HepG2 (cell line): ENCODE results near the gene CTDP1.

Source experiments
- FOXJ3 ChIP-seq: sonication (generic); formaldehyde crosslinking; IDR thresholded peaks from 2 replicates; pipeline ENCODE4 v1.4.0; 2020; ENCODE audit warnings: missing genetic modification reagents, mild to moderate bottlenecking, borderline replicate concordance
- HDAC1 ChIP-seq: sonication (generic); formaldehyde crosslinking; IDR thresholded peaks from 2 replicates; pipeline ENCODE4 v1.5.1; 2020; ENCODE audit warnings: mild to moderate bottlenecking, missing genetic modification reagents
- HMGA1 ChIP-seq: sonication (generic); formaldehyde crosslinking; conservative IDR thresholded peaks from 2 replicates; pipeline ENCODE4 v1.4.0; 2020; ENCODE audit warnings: missing genetic modification reagents
- JUN ChIP-seq: sonication (generic); formaldehyde crosslinking; IDR thresholded peaks from 2 replicates; pipeline ENCODE4 v1.4.0; 2020; ENCODE audit warnings: mild to moderate bottlenecking, missing genetic modification reagents
- POLR2A ChIP-seq, 2 experiments: IDR thresholded peaks; 2 replicates each; pipeline ENCODE4 v1.6.1; 2011; ENCODE audit warnings: low read depth in 2 of 2, low read length in 2 of 2, mild to moderate bottlenecking in 1 of 2, moderate library complexity in 1 of 2; ENCODE audit not compliant: insufficient read depth in 1 of 2
- ZNF10 ChIP-seq: sonication (generic); formaldehyde crosslinking; IDR thresholded peaks from 2 replicates; pipeline ENCODE4 v1.4.0; 2020; ENCODE audit warnings: mild to moderate bottlenecking, low read depth, missing genetic modification reagents, borderline replicate concordance
- ZNF331 ChIP-seq: sonication (generic); formaldehyde crosslinking; IDR thresholded peaks from 2 replicates; pipeline ENCODE4 v1.4.0; 2020; ENCODE audit warnings: missing genetic modification reagents
- ZNF468 ChIP-seq: sonication (generic); formaldehyde crosslinking; IDR thresholded peaks from 2 replicates; pipeline ENCODE4 v1.8.0; 2022; ENCODE audit warnings: mild to moderate bottlenecking, moderate library complexity, missing genetic modification reagents
- TF ChIP-seq, protein P1 (sequence below): sonication (generic); formaldehyde crosslinking; conservative IDR thresholded peaks from 2 replicates; pipeline ENCODE4 v1.8.0; 2022; ENCODE audit warnings: mild to moderate bottlenecking, moderate library complexity, missing genetic modification reagents
- TF ChIP-seq, protein P2 (sequence below): sonication (generic); formaldehyde crosslinking; IDR thresholded peaks from 2 replicates; pipeline ENCODE4 v1.4.0; 2020; ENCODE audit warnings: mild to moderate bottlenecking, missing genetic modification reagents
- TF ChIP-seq, protein P3 (sequence below): sonication (generic); formaldehyde crosslinking; IDR thresholded peaks from 2 replicates; pipeline ENCODE4 v1.5.0; 2020; ENCODE audit warnings: mild to moderate bottlenecking, missing genetic modification reagents, moderate library complexity
- TF ChIP-seq, protein P4 (sequence below): fragments of 450-650 bp; IDR thresholded peaks from 2 replicates; pipeline ENCODE4 v1.6.1; 2016
- TF ChIP-seq, protein P5 (sequence below): IDR thresholded peaks from 2 replicates; pipeline ENCODE4 v1.6.1; 2016

DNA sequence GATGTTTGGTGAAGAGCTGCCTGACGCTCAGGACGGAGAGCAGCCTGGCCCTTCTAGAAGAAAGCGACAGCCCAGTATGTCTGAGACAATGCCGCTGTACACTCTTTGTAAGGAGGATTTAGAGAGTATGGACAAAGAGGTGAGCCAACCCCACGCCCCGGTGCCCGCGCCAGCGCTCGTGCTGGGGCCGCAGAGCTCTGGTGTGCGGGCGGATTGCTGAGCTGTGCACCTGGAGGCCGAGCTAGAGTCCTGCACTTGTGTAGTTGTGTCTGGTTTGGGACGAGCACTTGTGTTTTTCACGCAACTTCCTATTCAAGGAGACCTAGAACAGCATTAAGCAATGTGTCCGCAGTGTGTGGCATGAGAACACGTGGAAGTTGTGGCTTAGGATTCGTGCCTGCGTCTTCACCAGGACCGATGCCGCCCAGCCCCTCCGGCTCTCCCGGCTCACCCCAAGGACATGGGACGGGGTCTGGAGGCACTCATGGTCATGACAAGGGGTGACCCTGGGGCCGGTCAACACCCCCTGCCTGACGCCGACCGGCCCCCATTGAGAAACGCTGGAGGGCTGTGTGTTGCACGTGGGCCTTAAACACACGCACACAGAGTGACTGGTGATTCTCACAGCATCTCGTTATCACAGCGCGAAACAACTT lies 49.5 kb downstream of the CTDP1 start:
- TF ChIP-seq, protein P1, sequence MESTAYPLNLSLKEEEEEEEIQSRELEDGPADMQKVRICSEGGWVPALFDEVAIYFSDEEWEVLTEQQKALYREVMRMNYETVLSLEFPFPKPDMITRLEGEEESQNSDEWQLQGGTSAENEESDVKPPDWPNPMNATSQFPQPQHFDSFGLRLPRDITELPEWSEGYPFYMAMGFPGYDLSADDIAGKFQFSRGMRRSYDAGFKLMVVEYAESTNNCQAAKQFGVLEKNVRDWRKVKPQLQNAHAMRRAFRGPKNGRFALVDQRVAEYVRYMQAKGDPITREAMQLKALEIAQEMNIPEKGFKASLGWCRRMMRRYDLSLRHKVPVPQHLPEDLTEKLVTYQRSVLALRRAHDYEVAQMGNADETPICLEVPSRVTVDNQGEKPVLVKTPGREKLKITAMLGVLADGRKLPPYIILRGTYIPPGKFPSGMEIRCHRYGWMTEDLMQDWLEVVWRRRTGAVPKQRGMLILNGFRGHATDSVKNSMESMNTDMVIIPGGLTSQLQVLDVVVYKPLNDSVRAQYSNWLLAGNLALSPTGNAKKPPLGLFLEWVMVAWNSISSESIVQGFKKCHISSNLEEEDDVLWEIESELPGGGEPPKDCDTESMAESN (CRISPR knock-in tag): no peak
- TF ChIP-seq POLR2A (IDR thresholded peaks at IDR 0.05; ENCODE audit: insufficient read depth in 1 of 2, low read depth in 2 of 2, low read length in 2 of 2) (no peak), ZNF331 (CRISPR knock-in tag) (no peak), ZNF10 (CRISPR knock-in tag) (no peak), ZNF468 (CRISPR knock-in tag) (no peak), HDAC1 (no peak), HMGA1 (CRISPR knock-in tag) (no peak), FOXJ3 (CRISPR knock-in tag) (no peak), JUN (CRISPR knock-in tag) (no peak)
- TF ChIP-seq, protein P2, sequence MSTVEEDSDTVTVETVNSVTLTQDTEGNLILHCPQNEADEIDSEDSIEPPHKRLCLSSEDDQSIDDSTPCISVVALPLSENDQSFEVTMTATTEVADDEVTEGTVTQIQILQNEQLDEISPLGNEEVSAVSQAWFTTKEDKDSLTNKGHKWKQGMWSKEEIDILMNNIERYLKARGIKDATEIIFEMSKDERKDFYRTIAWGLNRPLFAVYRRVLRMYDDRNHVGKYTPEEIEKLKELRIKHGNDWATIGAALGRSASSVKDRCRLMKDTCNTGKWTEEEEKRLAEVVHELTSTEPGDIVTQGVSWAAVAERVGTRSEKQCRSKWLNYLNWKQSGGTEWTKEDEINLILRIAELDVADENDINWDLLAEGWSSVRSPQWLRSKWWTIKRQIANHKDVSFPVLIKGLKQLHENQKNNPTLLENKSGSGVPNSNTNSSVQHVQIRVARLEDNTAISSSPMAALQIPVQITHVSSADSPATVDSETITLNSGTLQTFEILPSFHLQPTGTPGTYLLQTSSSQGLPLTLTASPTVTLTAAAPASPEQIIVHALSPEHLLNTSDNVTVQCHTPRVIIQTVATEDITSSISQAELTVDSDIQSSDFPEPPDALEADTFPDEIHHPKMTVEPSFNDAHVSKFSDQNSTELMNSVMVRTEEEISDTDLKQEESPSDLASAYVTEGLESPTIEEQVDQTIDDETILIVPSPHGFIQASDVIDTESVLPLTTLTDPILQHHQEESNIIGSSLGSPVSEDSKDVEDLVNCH: no peak
- TF ChIP-seq, protein P3, sequence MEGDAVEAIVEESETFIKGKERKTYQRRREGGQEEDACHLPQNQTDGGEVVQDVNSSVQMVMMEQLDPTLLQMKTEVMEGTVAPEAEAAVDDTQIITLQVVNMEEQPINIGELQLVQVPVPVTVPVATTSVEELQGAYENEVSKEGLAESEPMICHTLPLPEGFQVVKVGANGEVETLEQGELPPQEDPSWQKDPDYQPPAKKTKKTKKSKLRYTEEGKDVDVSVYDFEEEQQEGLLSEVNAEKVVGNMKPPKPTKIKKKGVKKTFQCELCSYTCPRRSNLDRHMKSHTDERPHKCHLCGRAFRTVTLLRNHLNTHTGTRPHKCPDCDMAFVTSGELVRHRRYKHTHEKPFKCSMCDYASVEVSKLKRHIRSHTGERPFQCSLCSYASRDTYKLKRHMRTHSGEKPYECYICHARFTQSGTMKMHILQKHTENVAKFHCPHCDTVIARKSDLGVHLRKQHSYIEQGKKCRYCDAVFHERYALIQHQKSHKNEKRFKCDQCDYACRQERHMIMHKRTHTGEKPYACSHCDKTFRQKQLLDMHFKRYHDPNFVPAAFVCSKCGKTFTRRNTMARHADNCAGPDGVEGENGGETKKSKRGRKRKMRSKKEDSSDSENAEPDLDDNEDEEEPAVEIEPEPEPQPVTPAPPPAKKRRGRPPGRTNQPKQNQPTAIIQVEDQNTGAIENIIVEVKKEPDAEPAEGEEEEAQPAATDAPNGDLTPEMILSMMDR (CRISPR knock-in tag): no peak
- TF ChIP-seq, protein P4, sequence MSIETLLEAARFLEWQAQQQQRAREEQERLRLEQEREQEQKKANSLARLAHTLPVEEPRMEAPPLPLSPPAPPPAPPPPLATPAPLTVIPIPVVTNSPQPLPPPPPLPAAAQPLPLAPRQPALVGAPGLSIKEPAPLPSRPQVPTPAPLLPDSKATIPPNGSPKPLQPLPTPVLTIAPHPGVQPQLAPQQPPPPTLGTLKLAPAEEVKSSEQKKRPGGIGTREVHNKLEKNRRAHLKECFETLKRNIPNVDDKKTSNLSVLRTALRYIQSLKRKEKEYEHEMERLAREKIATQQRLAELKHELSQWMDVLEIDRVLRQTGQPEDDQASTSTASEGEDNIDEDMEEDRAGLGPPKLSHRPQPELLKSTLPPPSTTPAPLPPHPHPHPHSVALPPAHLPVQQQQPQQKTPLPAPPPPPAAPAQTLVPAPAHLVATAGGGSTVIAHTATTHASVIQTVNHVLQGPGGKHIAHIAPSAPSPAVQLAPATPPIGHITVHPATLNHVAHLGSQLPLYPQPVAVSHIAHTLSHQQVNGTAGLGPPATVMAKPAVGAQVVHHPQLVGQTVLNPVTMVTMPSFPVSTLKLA: no peak
- TF ChIP-seq, protein P5, sequence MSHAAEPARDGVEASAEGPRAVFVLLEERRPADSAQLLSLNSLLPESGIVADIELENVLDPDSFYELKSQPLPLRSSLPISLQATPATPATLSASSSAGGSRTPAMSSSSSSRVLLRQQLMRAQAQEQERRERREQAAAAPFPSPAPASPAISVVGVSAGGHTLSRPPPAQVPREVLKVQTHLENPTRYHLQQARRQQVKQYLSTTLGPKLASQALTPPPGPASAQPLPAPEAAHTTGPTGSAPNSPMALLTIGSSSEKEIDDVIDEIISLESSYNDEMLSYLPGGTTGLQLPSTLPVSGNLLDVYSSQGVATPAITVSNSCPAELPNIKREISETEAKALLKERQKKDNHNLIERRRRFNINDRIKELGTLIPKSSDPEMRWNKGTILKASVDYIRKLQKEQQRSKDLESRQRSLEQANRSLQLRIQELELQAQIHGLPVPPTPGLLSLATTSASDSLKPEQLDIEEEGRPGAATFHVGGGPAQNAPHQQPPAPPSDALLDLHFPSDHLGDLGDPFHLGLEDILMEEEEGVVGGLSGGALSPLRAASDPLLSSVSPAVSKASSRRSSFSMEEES (CRISPR knock-in tag): no peak
